PC-9 (cell line): Measurements from ENCODE around the gene NPTXR.

Experiments
- CTCF ChIP-seq: fragments of 200-600 bp; sonication (generic); conservative IDR thresholded peaks from 2 replicates; pipeline ENCODE4 v1.6.1; 2017; ENCODE audit warnings: mixed run types, antibody characterized with exemption, mild to moderate bottlenecking, moderate library complexity
- EZH2 ChIP-seq: fragments of 200-600 bp; sonication (generic); IDR thresholded peaks from 2 replicates; pipeline ENCODE4 v1.8.0; 2017; ENCODE audit warnings: antibody characterized with exemption, low read depth

- TF ChIP-seq EZH2 (no peak), CTCF (no peak)
Observed at GRCh38 chr22:38842512-38843200, 1.2 kb downstream of the NPTXR start.
